Vagina (tissue), 2 donors: ENCODE measurements around the gene ACP4.

Experiments used
- POLR2A ChIP-seq, 2 donors: fragments of 450-650 bp; IDR thresholded peaks; one replicate each; pipeline ENCODE4 v1.6.1; 2017; ENCODE audit warnings: antibody characterized with exemption in 2 of 2, mild to moderate bottlenecking in 2 of 2, moderate library complexity in 2 of 2
- POLR2AphosphoS5 ChIP-seq, 2 donors: sonication (generic); formaldehyde crosslinking; IDR thresholded peaks; one replicate each; pipeline ENCODE4 v1.9.0; 2017; ENCODE audit warnings: antibody characterized with exemption in 2 of 2, mild to moderate bottlenecking in 2 of 2, low read depth in 1 of 2; ENCODE audit not compliant: insufficient read depth in 1 of 2
- TF ChIP-seq, protein P1 (sequence below), 3 experiments: fragments of 450-650 bp in 2 of 3; fragments of 200-600 bp in 1 of 3; sonication (generic) in 1 of 3; IDR thresholded peaks; one replicate each; pipeline ENCODE4 v1.5.1; 2017 to 2019; ENCODE audit warnings: antibody characterized with exemption in 3 of 3, mild to moderate bottlenecking in 2 of 3, moderate library complexity in 2 of 3

DNA sequence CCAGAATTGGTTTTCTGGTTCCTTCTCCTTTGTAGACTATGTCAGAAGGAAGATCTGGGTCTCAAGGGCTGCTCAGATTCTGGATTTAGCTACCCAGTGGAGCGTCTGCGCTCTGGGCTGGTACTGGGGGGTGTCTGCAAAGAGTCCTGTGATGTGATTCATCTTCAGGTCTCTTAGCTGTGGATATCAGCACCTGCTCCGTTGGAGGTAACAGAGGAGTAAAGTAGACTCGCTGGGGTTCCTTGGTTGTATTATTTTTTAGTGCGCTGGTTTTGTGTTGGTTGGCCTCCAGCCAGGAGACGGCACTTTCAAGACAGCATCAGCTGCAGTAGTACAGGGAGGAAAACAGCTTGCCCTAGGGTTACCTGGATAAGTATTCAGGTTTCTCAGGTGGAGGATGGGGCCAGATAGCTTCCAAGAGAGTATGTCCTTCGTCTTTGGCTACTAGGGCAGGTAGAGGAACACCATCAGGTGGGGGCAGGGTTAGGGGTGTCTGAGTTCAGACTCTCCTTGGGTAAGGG lies 53.5 kb downstream of the ACP4 start:
- TF ChIP-seq POLR2AphosphoS5 (IDR thresholded peaks at IDR 0.05; ENCODE audit: insufficient read depth in 1 of 2, low read depth in 1 of 2): no peak
- TF ChIP-seq POLR2A (IDR thresholded peaks at IDR 0.05): no peak
- TF ChIP-seq, protein P1, sequence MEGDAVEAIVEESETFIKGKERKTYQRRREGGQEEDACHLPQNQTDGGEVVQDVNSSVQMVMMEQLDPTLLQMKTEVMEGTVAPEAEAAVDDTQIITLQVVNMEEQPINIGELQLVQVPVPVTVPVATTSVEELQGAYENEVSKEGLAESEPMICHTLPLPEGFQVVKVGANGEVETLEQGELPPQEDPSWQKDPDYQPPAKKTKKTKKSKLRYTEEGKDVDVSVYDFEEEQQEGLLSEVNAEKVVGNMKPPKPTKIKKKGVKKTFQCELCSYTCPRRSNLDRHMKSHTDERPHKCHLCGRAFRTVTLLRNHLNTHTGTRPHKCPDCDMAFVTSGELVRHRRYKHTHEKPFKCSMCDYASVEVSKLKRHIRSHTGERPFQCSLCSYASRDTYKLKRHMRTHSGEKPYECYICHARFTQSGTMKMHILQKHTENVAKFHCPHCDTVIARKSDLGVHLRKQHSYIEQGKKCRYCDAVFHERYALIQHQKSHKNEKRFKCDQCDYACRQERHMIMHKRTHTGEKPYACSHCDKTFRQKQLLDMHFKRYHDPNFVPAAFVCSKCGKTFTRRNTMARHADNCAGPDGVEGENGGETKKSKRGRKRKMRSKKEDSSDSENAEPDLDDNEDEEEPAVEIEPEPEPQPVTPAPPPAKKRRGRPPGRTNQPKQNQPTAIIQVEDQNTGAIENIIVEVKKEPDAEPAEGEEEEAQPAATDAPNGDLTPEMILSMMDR (IDR thresholded peaks at IDR 0.05): no peak
